Progenitor cell of endocrine pancreas (in vitro differentiated cells): ENCODE data around the gene PAPOLA. TPM values are rescaled to one million over a fixed set of nuclear protein-coding genes. Genes with fewer than 3 reads are reported as not detected.
"Not testable (repeated sequence)": the region's sequence is repeated elsewhere in the genome, so short reads cannot be mapped to it uniquely, and the experiment has no call there.

ENCODE experiments used
- DNase-seq: peaks from one replicate; pipeline ENCODE4 v3.0.0; 2021; ENCODE audit warnings: low spot score; ENCODE audit not compliant: unreplicated experiment
- H3K27ac Mint-ChIP-seq: 2 replicates; pipeline ENCODE4 v1.8.0; 2021; ENCODE audit warnings: mild to moderate bottlenecking, moderate library complexity, mixed read lengths
- H3K27me3 Mint-ChIP-seq: 2 replicates; pipeline ENCODE4 v1.8.0; 2021; ENCODE audit warnings: mixed read lengths
- H3K36me3 Mint-ChIP-seq: 2 replicates; pipeline ENCODE4 v1.8.0; 2022; ENCODE audit warnings: mixed read lengths; ENCODE audit not compliant: insufficient read depth
- H3K4me1 Mint-ChIP-seq: 2 replicates; pipeline ENCODE4 v1.8.0; 2021; ENCODE audit warnings: low read depth, mixed read lengths
- H3K4me3 Mint-ChIP-seq: 2 replicates; pipeline ENCODE4 v1.8.0; 2021; ENCODE audit warnings: low read depth, mild to moderate bottlenecking, moderate library complexity, mixed read lengths
- H3K9me3 Mint-ChIP-seq: 2 replicates; pipeline ENCODE4 v1.8.0; 2021; ENCODE audit warnings: low read depth, mixed read lengths
- CTCF ChIP-seq: fragments of 200-600 bp; sonication (generic); IDR thresholded peaks from one replicate; pipeline ENCODE4 v1.5.0; 2021; ENCODE audit warnings: antibody characterized with exemption, mild to moderate bottlenecking; ENCODE audit not compliant: unreplicated experiment
- total RNA-seq: library from RNA; stranded (reverse); gene quantifications from 2 replicates; pipeline ENCODE4 v1.2.1, GENCODE V29; 2021

Gene PAPOLA
- total RNA-seq, 1 donor from 2014 or later, result 279 TPM

DNA sequence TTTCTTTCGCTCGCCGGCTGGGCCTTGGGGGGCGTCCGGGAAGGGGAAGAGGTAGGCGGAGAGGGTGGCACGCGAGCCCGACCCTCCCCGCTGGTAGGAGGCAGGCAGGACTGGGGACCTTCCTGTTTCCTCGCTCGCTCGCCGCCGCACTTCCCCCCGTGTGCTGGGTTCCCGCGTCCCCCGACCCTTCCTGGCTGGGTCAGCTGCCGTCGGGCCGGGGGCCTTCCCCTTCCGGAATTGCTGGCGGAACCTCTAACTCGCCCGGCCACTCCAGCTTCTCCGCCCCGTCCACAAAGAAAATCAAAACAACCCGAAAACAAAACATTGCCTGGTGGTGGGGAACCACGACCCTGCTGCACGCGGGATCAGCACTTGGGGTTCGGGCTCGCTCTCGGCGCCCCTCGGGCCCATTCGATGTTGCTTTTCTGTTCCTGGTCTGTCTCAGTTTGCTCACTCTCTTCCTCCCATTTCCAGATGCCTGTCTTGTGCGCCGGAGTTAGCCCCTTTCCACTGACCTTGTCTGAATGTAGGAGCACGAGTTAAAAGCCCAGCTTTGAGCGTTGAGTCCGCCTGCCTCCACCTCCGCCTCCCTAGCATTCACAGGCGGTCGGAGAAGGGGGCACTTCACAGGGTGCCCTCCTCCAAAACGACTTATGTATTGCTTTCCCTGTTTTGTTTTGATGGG, 581 bp downstream of the PAPOLA start:
- TF ChIP-seq CTCF, result no peak
- peaks cover 27% of the 10 kb centered on the region for H3K4me1 Mint-ChIP-seq
- H3K4me3 Mint-ChIP-seq, result peak overlapping the region; percentile 99
- peak overlapping the region; percentile 99 for H3K27ac Mint-ChIP-seq
- no peaks in the 10 kb centered on the region for H3K9me3 Mint-ChIP-seq
- no peaks in the 10 kb centered on the region for H3K27me3 Mint-ChIP-seq
- no peak for DNase-seq
- peaks cover 11% of the 10 kb centered on the region for H3K36me3 Mint-ChIP-seq

GRCh38 chr14:96503306-96503679, 1.1 kb downstream of the PAPOLA start:
- no peak for TF ChIP-seq CTCF
- H3K27ac Mint-ChIP-seq, result peak overlapping the region; percentile 99
- no peak for DNase-seq
- H3K27me3 Mint-ChIP-seq, result no peaks in the 10 kb centered on the region
- H3K36me3 Mint-ChIP-seq, result peaks cover 11% of the 10 kb centered on the region
- no peaks in the 10 kb centered on the region for H3K9me3 Mint-ChIP-seq
- peak overlapping the region; percentile 99 for H3K4me3 Mint-ChIP-seq
- H3K4me1 Mint-ChIP-seq, result peaks cover 27% of the 10 kb centered on the region

- not testable (repeated sequence) for DNase-seq, H3K9me3 Mint-ChIP-seq, H3K27me3 Mint-ChIP-seq
- peak overlapping the region; percentile 99 for H3K27ac Mint-ChIP-seq
- peak overlapping the region; percentile 99 for H3K4me3 Mint-ChIP-seq
- H3K4me1 Mint-ChIP-seq, result peaks cover 27% of the 10 kb centered on the region
- H3K36me3 Mint-ChIP-seq, result peaks cover 11% of the 10 kb centered on the region
These were observed 2.2 kb downstream of the PAPOLA start for GRCh38 chr14:96504353-96504752.

- H3K4me3 Mint-ChIP-seq, result no peak overlapping the region
- H3K9me3 Mint-ChIP-seq, result no peaks in the 10 kb centered on the region
- no peak for DNase-seq
- no peaks in the 10 kb centered on the region for H3K27me3 Mint-ChIP-seq
- H3K36me3 Mint-ChIP-seq, result peaks cover 11% of the 10 kb centered on the region
- no peak for TF ChIP-seq CTCF
- peaks cover 32% of the 10 kb centered on the region for H3K4me1 Mint-ChIP-seq
- H3K27ac Mint-ChIP-seq, result no peak overlapping the region
These were observed 5.5 kb downstream of the PAPOLA start for GRCh38 chr14:96507723-96508122.

GRCh38 chr14:96508900-96509299, 6.7 kb downstream of the PAPOLA start:
- no peak overlapping the region for H3K27ac Mint-ChIP-seq
- no peak for DNase-seq
- no peaks in the 10 kb centered on the region for H3K27me3 Mint-ChIP-seq
- peaks cover 11% of the 10 kb centered on the region for H3K36me3 Mint-ChIP-seq
- TF ChIP-seq CTCF, result no peak
- H3K4me1 Mint-ChIP-seq, result peaks cover 34% of the 10 kb centered on the region
- no peak overlapping the region for H3K4me3 Mint-ChIP-seq
- no peaks in the 10 kb centered on the region for H3K9me3 Mint-ChIP-seq

DNA sequence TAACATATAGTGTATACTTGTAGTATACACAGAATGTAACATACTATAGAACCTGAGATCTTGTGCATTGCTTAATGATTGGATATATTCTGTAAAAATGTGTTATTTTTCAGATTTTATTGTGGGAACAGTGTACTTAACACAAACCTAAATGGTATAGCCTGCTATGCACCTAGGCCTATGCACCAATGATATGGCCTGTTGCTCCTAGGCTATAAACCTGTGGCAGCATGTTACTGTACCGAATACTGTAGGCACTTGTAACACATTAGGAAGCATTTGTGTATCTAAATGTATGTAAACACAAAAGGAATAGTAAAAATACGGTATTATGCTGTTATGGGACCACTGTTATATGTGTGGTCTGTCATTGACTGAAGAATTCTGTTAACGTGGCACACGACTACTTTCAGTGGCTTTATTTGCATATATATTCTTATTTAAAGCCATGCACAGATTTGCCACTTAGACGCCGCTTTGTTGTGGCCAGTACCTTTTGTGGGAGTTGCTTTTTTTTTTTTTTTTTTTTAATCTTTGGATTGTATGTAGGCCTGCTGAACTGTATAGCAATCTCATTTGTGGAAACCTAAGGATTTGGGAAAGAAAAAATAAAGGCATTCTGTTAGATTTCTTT, 7.4 kb downstream of the PAPOLA start:
- peaks cover 7% of the 10 kb centered on the region for H3K36me3 Mint-ChIP-seq
- H3K27me3 Mint-ChIP-seq, result no peaks in the 10 kb centered on the region
- no peak for TF ChIP-seq CTCF
- H3K4me3 Mint-ChIP-seq, result no peak overlapping the region
- no peaks in the 10 kb centered on the region for H3K9me3 Mint-ChIP-seq
- no peak for DNase-seq
- H3K4me1 Mint-ChIP-seq, result peaks cover 33% of the 10 kb centered on the region
- H3K27ac Mint-ChIP-seq, result no peak overlapping the region
